Measurements from ENCODE around the gene LMX1A. TPM values are rescaled to one million over a fixed set of nuclear protein-coding genes. Genes with fewer than 3 reads are reported as not detected.

LMX1A gene
- polyA plus RNA-seq, 1 donor from 2014 or later = 0.47 TPM

DNA sequence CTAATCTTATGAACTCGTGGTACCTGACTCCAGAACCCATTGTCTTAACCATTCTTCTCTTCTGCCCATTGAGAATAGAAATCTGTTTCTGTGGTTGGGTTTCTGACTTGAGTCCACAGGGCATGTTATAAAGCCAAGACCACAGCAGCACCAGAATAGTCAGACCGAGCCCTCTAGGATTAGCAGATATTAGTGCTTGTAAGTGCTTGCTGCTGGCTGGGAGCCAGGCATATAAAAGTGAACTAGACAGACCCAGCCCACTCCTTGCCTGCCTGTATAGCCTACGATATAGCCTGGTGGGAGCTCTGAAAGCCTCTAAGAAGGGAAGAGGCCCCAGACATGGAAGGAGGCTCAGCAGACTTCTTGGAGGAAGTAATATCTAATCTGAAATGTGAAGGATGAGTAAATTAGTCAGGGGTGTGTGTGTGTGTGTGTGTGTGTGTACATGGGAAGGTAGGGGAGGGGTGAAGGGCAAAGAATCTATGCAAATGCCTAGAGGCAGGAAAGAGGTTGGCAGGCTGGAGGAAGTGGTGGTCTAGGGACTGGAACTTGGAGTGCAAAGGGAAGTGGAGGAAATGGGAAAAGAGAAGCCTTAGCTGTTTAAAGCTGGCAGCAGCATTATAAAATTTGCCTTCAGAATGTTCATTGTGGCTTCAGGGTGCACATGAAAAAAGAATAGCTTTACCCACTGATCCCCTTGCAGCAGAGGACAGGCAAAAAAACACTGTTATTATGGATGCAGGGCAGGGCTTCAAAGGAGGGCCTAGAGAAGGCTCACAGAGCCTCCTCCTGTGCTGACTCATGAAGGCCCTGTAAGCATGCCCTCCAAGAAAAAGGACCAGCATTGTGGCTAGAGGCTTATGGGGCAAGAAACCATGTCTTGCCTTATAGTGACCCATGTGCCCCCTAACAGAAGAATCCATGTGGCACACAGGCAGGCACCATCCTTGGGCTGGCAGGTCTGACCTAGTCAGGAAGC lies 169.2 kb downstream of the LMX1A start:
- H3K27ac ChIP-seq (ENCODE audit: low read length) = no peak overlapping the region
- H2AFZ ChIP-seq (ENCODE audit: low read depth, low read length) = no peak overlapping the region
- no peaks in the 10 kb centered on the region for H3K27me3 ChIP-seq (ENCODE audit: insufficient read depth, low read depth, low read length)
- H4K20me1 ChIP-seq (ENCODE audit: insufficient read depth) = no peaks in the 10 kb centered on the region
- no peaks in the 10 kb centered on the region for H3F3A ChIP-seq (ENCODE audit: insufficient read depth, low read length, poor library complexity, severe bottlenecking)
- no peaks in the 10 kb centered on the region for H3K79me2 ChIP-seq (replicated peaks; ENCODE audit: insufficient read depth, low read length)
- H3K4me3 ChIP-seq (ENCODE audit: low read length) = no peak overlapping the region
- H3K4me2 ChIP-seq (ENCODE audit: low read length) = no peak overlapping the region
- no peaks in the 10 kb centered on the region for H3K9me2 ChIP-seq (ENCODE audit: insufficient read depth, low read length)
- H3K36me3 ChIP-seq (ENCODE audit: insufficient read depth, low read length) = no peaks in the 10 kb centered on the region
- H3K9me3 ChIP-seq (ENCODE audit: low read length) = no peaks in the 10 kb centered on the region
- TF ChIP-seq POLR2AphosphoS5 (IDR thresholded peaks at IDR 0.05) (no peak), TAF1 (IDR thresholded peaks at IDR 0.05; ENCODE audit: low read depth) (no peak), EP300 (conservative IDR thresholded peaks at IDR 0.05; ENCODE audit: poor library complexity, severe bottlenecking) (no peak), RAD21 (conservative IDR thresholded peaks at IDR 0.05) (no peak), EZH2 (IDR thresholded peaks at IDR 0.05; ENCODE audit: borderline replicate concordance, insufficient read depth, low read length, poor library complexity, severe bottlenecking) (no peak), MXI1 (conservative IDR thresholded peaks at IDR 0.05; ENCODE audit: poor library complexity, severe bottlenecking) (no peak), SMC3 (conservative IDR thresholded peaks at IDR 0.05; ENCODE audit: poor library complexity) (no peak)
- TF ChIP-seq, protein P1, sequence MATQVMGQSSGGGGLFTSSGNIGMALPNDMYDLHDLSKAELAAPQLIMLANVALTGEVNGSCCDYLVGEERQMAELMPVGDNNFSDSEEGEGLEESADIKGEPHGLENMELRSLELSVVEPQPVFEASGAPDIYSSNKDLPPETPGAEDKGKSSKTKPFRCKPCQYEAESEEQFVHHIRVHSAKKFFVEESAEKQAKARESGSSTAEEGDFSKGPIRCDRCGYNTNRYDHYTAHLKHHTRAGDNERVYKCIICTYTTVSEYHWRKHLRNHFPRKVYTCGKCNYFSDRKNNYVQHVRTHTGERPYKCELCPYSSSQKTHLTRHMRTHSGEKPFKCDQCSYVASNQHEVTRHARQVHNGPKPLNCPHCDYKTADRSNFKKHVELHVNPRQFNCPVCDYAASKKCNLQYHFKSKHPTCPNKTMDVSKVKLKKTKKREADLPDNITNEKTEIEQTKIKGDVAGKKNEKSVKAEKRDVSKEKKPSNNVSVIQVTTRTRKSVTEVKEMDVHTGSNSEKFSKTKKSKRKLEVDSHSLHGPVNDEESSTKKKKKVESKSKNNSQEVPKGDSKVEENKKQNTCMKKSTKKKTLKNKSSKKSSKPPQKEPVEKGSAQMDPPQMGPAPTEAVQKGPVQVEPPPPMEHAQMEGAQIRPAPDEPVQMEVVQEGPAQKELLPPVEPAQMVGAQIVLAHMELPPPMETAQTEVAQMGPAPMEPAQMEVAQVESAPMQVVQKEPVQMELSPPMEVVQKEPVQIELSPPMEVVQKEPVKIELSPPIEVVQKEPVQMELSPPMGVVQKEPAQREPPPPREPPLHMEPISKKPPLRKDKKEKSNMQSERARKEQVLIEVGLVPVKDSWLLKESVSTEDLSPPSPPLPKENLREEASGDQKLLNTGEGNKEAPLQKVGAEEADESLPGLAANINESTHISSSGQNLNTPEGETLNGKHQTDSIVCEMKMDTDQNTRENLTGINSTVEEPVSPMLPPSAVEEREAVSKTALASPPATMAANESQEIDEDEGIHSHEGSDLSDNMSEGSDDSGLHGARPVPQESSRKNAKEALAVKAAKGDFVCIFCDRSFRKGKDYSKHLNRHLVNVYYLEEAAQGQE (IDR thresholded peaks at IDR 0.05; ENCODE audit: borderline replicate concordance) = no peak
- TF ChIP-seq, protein P2, sequence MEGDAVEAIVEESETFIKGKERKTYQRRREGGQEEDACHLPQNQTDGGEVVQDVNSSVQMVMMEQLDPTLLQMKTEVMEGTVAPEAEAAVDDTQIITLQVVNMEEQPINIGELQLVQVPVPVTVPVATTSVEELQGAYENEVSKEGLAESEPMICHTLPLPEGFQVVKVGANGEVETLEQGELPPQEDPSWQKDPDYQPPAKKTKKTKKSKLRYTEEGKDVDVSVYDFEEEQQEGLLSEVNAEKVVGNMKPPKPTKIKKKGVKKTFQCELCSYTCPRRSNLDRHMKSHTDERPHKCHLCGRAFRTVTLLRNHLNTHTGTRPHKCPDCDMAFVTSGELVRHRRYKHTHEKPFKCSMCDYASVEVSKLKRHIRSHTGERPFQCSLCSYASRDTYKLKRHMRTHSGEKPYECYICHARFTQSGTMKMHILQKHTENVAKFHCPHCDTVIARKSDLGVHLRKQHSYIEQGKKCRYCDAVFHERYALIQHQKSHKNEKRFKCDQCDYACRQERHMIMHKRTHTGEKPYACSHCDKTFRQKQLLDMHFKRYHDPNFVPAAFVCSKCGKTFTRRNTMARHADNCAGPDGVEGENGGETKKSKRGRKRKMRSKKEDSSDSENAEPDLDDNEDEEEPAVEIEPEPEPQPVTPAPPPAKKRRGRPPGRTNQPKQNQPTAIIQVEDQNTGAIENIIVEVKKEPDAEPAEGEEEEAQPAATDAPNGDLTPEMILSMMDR (IDR thresholded peaks at IDR 0.05; ENCODE audit: poor library complexity, severe bottlenecking) = no peak
- no peak overlapping the region for H3K9ac ChIP-seq (ENCODE audit: low read length)

DNA sequence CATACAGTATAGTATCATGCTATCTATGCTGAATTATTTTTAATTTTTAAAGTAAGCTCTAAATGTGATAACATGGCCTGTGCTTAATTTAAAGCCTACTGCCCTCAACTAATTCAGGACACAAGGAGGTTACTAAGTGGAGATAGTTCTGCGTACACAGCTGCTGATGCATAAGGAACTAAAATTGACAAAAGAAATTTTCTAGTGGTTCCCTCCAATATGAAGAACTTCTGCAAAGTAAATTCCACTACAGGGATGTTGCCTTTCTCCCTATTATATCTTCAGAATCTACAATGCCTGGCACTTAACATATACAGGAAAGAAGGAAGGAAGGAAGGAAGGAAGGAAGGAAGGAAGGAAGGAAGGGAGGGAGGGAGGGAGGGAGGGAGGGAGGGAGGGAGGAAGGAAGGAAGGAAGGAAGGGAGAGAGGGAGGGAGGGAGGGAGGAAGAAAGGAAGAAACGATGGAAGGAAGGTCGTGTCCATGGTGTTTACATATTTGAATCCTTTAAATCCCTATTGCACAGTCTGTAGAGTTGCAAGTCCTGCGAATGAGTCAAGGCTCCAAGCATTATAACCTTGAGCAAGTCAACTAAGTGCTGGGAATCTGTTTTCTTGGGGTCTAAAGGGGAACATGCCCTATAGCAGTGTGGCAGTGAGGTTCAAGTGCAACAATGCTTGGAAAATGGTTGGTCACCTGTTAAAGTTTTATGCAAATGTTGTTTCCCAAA lies 171.2 kb downstream of the LMX1A start:
- no peak overlapping the region for H3K4me3 ChIP-seq (ENCODE audit: low read length)
- no peaks in the 10 kb centered on the region for H3K36me3 ChIP-seq (ENCODE audit: insufficient read depth, low read length)
- no peaks in the 10 kb centered on the region for H3K9me3 ChIP-seq (ENCODE audit: low read length)
- no peak overlapping the region for H3K27ac ChIP-seq (ENCODE audit: low read length)
- TF ChIP-seq EZH2 (IDR thresholded peaks at IDR 0.05; ENCODE audit: borderline replicate concordance, insufficient read depth, low read length, poor library complexity, severe bottlenecking) = no peak
- TF ChIP-seq SMC3 (conservative IDR thresholded peaks at IDR 0.05; ENCODE audit: poor library complexity) = no peak
- no peak overlapping the region for H3K4me2 ChIP-seq (ENCODE audit: low read length)
- H3K9ac ChIP-seq (ENCODE audit: low read length) = no peak overlapping the region
- no peaks in the 10 kb centered on the region for H4K20me1 ChIP-seq (ENCODE audit: insufficient read depth)
- no peaks in the 10 kb centered on the region for H3K79me2 ChIP-seq (replicated peaks; ENCODE audit: insufficient read depth, low read length)
- H3K9me2 ChIP-seq (ENCODE audit: insufficient read depth, low read length) = no peaks in the 10 kb centered on the region
- H2AFZ ChIP-seq (ENCODE audit: low read depth, low read length) = no peak overlapping the region
- no peaks in the 10 kb centered on the region for H3F3A ChIP-seq (ENCODE audit: insufficient read depth, low read length, poor library complexity, severe bottlenecking)
- no peaks in the 10 kb centered on the region for H3K27me3 ChIP-seq (ENCODE audit: insufficient read depth, low read depth, low read length)

All from neural cell (in vitro differentiated cells).